Ovary (tissue), 9 donors: ENCODE measurements around the gene EMP2. TPM values are rescaled to one million over a fixed set of nuclear protein-coding genes. Genes with fewer than 3 reads are reported as not detected.

Experiments used
- DNase-seq, 5 donors: peaks; one replicate each; pipeline ENCODE4 v3.0.0-alpha.2; 2019 to 2020
- H3K27ac ChIP-seq, 2 donors: fragments of 200-600 bp; one replicate each; pipeline versions ENCODE4 v1.5.1 to v1.8.0; 2019 to 2022
- H3K27me3 ChIP-seq: fragments of 200-600 bp; one replicate; pipeline ENCODE4 v1.8.0; 2022
- H3K36me3 ChIP-seq: fragments of 200-600 bp; sonication (generic); one replicate; pipeline ENCODE4 v1.5.1; 2019
- H3K4me1 ChIP-seq: one replicate; pipeline ENCODE4 v1.8.1; 2013; ENCODE audit warnings: mild to moderate bottlenecking, moderate library complexity; ENCODE audit not compliant: insufficient read depth
- H3K4me3 ChIP-seq: fragments of 200-600 bp; sonication (generic); one replicate; pipeline ENCODE4 v1.5.1; 2017
- H3K9me3 ChIP-seq, 2 donors: fragments of 200-600 bp in 1 of 2; sonication (generic) in 1 of 2; one replicate each; pipeline versions ENCODE4 v1.5.1 to v1.8.1; 2013 to 2019; ENCODE audit warnings: mild to moderate bottlenecking in 1 of 2, moderate library complexity in 1 of 2
- EP300 ChIP-seq: sonication (generic); formaldehyde crosslinking; IDR thresholded peaks from one replicate; pipeline ENCODE4 v1.6.1; 2017; ENCODE audit warnings: antibody characterized with exemption
- POLR2A ChIP-seq: fragments of 450-650 bp; IDR thresholded peaks from one replicate; pipeline ENCODE4 v1.6.1; 2017; ENCODE audit warnings: antibody characterized with exemption, mild to moderate bottlenecking, moderate library complexity
- WGBS, 3 donors: extraction: QIAGEN DNeasy Blood & Tissue Kit in 1 of 3; methylation state at CpG; one replicate each; pipeline versions ENCODE4 v1.1.5 to v1.1.7; 2013 to 2017; 5-methylcytosine and 5-hydroxymethylcytosine counted together
- intact Hi-C, 4 donors: fragments of 100-400 bp; cut with DNase I; formaldehyde crosslinking; loops; one replicate each; pipeline versions ENCODE4 v1.11.0 to v1.15.1; 2022 to 2023
- polyA plus RNA-seq, 2 donors: library from polyadenylated mRNA; stranded (reverse); fragments of 200-250 nt in 1 of 2; fragments of 350-450 nt in 1 of 2; fragmentation: Illumina TruSeq in 1 of 2; extraction: RNeasy Lipid Tissue Mini Kit (QIAGEN cat#74804) in 1 of 2; gene quantifications; one replicate each; pipeline ENCODE4 v1.2.3, GENCODE V29; 2013 to 2014
- total RNA-seq, 7 donors: library from RNA; depleted of rRNA in 2 of 7; stranded (reverse); fragments of >200 nt in 2 of 7; fragmentation: NEBNext Ultra II Directional in 3 of 7; extraction: Animal tissue kit (Norgen Biotek cat#: 25700) in 3 of 7; gene quantifications; one replicate each; pipeline versions ENCODE4 v1.1.0 to v1.2.4, GENCODE V29; 2016 to 2023
- TF ChIP-seq, protein P1 (sequence below), 3 donors: fragments of 450-650 bp in 2 of 3; fragments of 200-600 bp in 1 of 3; IDR thresholded peaks; one replicate each; pipeline versions ENCODE4 v1.5.1 to v1.8.0; 2016 to 2022; ENCODE audit warnings: antibody characterized with exemption in 3 of 3, mild to moderate bottlenecking in 1 of 3
- donor health status: DM: no; HTN: no; CAD: no; lungs with moderate emphysema.
- donor health status: DM: no; HTN: no; CAD: no.
- donor health status: Bipolar disorder and iron deficiency.
- donor health status: DM: yes; HTN: yes; CAD: no.
- donor health status: DM: no; HTN: no; CAD: no.
- donor health status: DM: yes; HTN: yes; CAD: no.

EMP2 gene
- total and polyA plus RNA-seq, 9 donors = 38.9 to 114 (median 83.0) TPM

DNA sequence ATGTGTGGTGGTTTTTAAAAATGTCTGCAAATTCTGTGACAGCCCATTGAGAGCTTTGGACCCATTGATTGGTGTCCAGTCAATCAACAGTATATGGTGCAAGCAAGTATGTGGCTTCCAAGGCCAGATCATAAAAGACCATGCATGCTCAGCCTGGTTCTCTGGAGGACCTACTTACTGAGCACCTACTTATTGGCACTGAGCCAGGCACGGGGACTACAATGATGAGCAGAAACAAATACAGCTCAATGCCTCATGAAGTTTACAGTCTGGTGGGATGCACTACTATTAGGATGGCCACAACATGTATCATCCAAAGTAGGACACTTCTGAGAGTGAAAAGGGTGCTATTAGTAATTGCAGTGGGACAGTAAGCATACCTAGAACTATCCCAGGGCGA is 7.2 kb upstream of the EMP2 start:
- Histone ChIP-seq H3K27ac (no peak overlapping the region), H3K27me3 (no peaks in the 10 kb centered on the region), H3K4me3 (no peak overlapping the region), H3K9me3 (no peaks in the 10 kb centered on the region), H3K36me3 (no peaks in the 10 kb centered on the region), H3K4me1 (no peaks in the 10 kb centered on the region)
- TF ChIP-seq EP300 (no peak), POLR2A (no peak)
- TF ChIP-seq, protein P1, sequence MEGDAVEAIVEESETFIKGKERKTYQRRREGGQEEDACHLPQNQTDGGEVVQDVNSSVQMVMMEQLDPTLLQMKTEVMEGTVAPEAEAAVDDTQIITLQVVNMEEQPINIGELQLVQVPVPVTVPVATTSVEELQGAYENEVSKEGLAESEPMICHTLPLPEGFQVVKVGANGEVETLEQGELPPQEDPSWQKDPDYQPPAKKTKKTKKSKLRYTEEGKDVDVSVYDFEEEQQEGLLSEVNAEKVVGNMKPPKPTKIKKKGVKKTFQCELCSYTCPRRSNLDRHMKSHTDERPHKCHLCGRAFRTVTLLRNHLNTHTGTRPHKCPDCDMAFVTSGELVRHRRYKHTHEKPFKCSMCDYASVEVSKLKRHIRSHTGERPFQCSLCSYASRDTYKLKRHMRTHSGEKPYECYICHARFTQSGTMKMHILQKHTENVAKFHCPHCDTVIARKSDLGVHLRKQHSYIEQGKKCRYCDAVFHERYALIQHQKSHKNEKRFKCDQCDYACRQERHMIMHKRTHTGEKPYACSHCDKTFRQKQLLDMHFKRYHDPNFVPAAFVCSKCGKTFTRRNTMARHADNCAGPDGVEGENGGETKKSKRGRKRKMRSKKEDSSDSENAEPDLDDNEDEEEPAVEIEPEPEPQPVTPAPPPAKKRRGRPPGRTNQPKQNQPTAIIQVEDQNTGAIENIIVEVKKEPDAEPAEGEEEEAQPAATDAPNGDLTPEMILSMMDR (IDR thresholded peaks at IDR 0.05) = no peak
- WGBS, 3 donors = 56% methylated on average over 2 of the region's 2 CpGs
- intact Hi-C loops = no loop called here
- DNase-seq = no peak

DNA sequence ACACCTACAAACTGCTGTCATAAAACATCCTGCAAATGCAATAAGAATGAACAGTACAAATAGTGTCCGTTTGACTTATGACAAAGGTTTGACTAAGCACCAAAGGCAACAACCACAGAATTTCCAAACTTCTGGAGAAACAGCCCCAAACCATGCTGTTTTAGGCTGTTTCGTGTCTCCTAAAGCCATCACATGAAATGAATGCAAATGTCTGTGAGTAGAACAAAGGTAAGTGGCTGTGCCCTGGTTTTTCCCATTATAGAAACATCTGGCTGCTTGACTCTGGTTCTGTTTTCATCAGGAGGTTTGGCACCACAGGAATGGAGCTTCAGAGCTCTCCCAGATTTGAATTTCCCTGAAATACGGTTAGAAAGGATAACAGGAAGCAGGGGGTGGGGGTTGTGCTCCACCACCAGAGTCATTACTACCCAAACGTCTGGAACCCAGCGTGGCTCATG is 4.6 kb upstream of the EMP2 start:
- WGBS, 3 donors = 45 to 46% (median 45%) methylated on average over 5 of the region's 5 CpGs

DNA sequence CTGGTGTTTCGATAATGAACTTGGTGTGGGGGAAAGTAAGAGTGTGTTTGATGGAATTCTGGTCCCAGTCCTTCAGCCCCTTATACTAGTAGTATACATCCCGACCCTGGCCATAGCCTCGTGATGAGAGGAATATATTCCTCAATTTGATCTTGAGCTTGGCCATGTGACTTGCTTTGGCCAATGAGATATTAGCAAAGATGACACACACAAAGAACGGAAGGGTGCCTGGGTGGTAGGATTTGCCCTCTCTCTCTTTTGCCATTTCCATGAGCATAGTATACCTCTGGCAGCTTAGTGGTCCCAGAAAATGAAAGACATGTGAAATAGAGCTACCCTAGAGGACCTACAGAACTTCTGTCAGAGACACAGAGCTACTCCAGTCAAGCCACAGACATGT is 2.9 kb upstream of the EMP2 start:
- Histone ChIP-seq H3K27me3 (no peaks in the 10 kb centered on the region), H3K4me1 (peaks cover 7% of the 10 kb centered on the region), H3K36me3 (no peaks in the 10 kb centered on the region), H3K9me3 (no peaks in the 10 kb centered on the region), H3K4me3 (no peak overlapping the region), H3K27ac (no peak overlapping the region)
- intact Hi-C loops = loop anchor here in 1 of 4 donors (5.0 kb wide), 1 partner anchor 154 kb away; no protein-coding TSS in a partner anchor
- 92 to 97% (median 94%) methylated on average over 4 of the region's 4 CpGs for WGBS, 3 donors
- TF ChIP-seq POLR2A = no peak
- TF ChIP-seq EP300 = no peak
- TF ChIP-seq, protein P1 (IDR thresholded peaks at IDR 0.05) = no peak
- no peak for DNase-seq

More for the DNA sequence above, 4.6 kb upstream of the EMP2 start:
- Histone ChIP-seq H3K4me1 (peaks cover 4% of the 10 kb centered on the region), H3K36me3 (no peaks in the 10 kb centered on the region), H3K9me3 (no peaks in the 10 kb centered on the region), H3K4me3 (no peak overlapping the region), H3K27me3 (no peaks in the 10 kb centered on the region), H3K27ac (no peak overlapping the region)
- TF ChIP-seq EP300 (no peak), POLR2A (no peak)
- TF ChIP-seq, protein P1 (IDR thresholded peaks at IDR 0.05) = no peak
- no peak for DNase-seq
- intact Hi-C loops = loop anchor here in 1 of 4 donors (5.0 kb wide), 1 partner anchor 152 kb away; no protein-coding TSS in a partner anchor

DNA sequence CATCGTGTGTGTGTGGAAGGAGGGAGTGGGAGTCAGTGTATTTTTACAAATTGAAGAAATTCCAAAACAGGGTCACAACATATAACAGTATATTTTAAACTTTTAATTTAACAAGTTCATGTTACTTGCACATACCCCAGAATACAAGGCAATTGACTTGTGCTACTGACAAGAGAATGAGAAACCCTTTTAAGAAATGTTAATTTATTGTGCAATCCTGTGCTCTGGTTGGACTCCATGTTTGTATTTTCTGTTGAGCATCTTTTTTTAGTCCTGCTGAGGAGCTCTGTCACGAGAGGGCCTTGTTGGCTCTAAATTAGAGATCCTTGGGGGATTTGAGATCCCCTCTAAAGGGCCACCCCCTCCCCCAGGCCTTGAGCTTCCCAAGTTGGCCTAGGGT is 1.1 kb upstream of the EMP2 start:
- 17 to 25% (median 18%) methylated on average over 2 of the region's 2 CpGs for WGBS, 3 donors
- H3K27ac ChIP-seq = no peak overlapping the region
- intact Hi-C loops = loop anchor here in 1 of 4 donors (5.0 kb wide), 1 partner anchor 156 kb away; no protein-coding TSS in a partner anchor
- no peak for TF ChIP-seq EP300
- TF ChIP-seq POLR2A = no peak
- TF ChIP-seq, protein P1 (IDR thresholded peaks at IDR 0.05) = no peak
- DNase-seq = no peak
- H3K27me3 ChIP-seq = no peaks in the 10 kb centered on the region
- no peaks in the 10 kb centered on the region for H3K9me3 ChIP-seq
- peaks cover 24% of the 10 kb centered on the region for H3K4me1 ChIP-seq
- H3K36me3 ChIP-seq = no peaks in the 10 kb centered on the region
- no peak overlapping the region for H3K4me3 ChIP-seq
